Sigmoid colon (tissue), 7 donors: ENCODE results near the gene ADAM19. TPM values are rescaled to one million over a fixed set of nuclear protein-coding genes. Genes with fewer than 3 reads are reported as not detected.

Source experiments
- DNase-seq: peaks from one replicate; pipeline ENCODE4 v3.0.0-alpha.2; 2019
- H3K27ac ChIP-seq, 4 donors: fragments of 200-600 bp; sonication (generic); one replicate each; pipeline ENCODE4 v1.5.1; 2016 to 2019; ENCODE audit warnings: mild to moderate bottlenecking in 1 of 4
- H3K27me3 ChIP-seq, 3 donors: fragments of 200-600 bp; sonication (generic); one replicate each; pipeline ENCODE4 v1.5.1; 2019; ENCODE audit warnings: mild to moderate bottlenecking in 1 of 3
- H3K36me3 ChIP-seq, 4 donors: fragments of 200-600 bp; sonication (generic); one replicate each; pipeline ENCODE4 v1.5.1; 2016 to 2019
- H3K4me1 ChIP-seq, 4 donors: fragments of 200-600 bp; sonication (generic); one replicate each; pipeline ENCODE4 v1.5.1; 2017 to 2019
- H3K4me3 ChIP-seq, 4 donors: fragments of 200-600 bp; sonication (generic); one replicate each; pipeline ENCODE4 v1.5.1; 2017 to 2019; ENCODE audit warnings: mild to moderate bottlenecking in 2 of 4, moderate library complexity in 1 of 4
- H3K9me3 ChIP-seq, 4 donors: fragments of 200-600 bp in 3 of 4; sonication (generic) in 3 of 4; one replicate each; pipeline versions ENCODE4 v1.5.1 to v1.6.1; 2013 to 2019
- EP300 ChIP-seq, 4 donors: sonication (generic); formaldehyde crosslinking; IDR thresholded peaks; one replicate each; pipeline ENCODE4 v1.6.1; 2017; ENCODE audit warnings: antibody characterized with exemption in 4 of 4
- POLR2A ChIP-seq, 2 donors: fragments of 450-650 bp; IDR thresholded peaks; one replicate each; pipeline ENCODE4 v1.6.1; 2016; ENCODE audit warnings: antibody characterized with exemption in 2 of 2, mild to moderate bottlenecking in 2 of 2, moderate library complexity in 2 of 2
- POLR2AphosphoS5 ChIP-seq, 4 donors: sonication (generic); formaldehyde crosslinking; IDR thresholded peaks; one replicate each; pipeline ENCODE4 v1.6.1; 2017; ENCODE audit warnings: antibody characterized with exemption in 4 of 4
- WGBS, 2 donors: extraction: QIAGEN DNeasy Blood & Tissue Kit; methylation state at CpG; one replicate each; pipeline ENCODE4 v1.1.7; 2013; 5-methylcytosine and 5-hydroxymethylcytosine counted together
- intact Hi-C: fragments of 100-400 bp; cut with DNase I; formaldehyde crosslinking; loops from one replicate; pipeline ENCODE4 v1.15.1; 2023
- polyA plus RNA-seq, 3 donors: library from polyadenylated mRNA; stranded (reverse); fragments of 200-250 nt; gene quantifications; one replicate each; pipeline ENCODE4 v1.2.3, GENCODE V29; 2013
- total RNA-seq, 4 donors: library from RNA; depleted of rRNA; stranded (reverse); fragments of >200 nt; gene quantifications; one replicate each; pipeline ENCODE4 v1.1.0, GENCODE V29; 2016
- TF ChIP-seq, protein P1 (sequence below), 4 experiments: fragments of 450-650 bp in 3 of 4; fragments of 200-600 bp in 1 of 4; IDR thresholded peaks; one replicate each; pipeline ENCODE4 v1.5.1; 2016 to 2019; ENCODE audit warnings: antibody characterized with exemption in 4 of 4, mild to moderate bottlenecking in 3 of 4, moderate library complexity in 2 of 4
- donor health status: healthy with polysubstance abuse.
- donor health status: Bipolar disorder and iron deficiency.
- donor health status: healthy.

ADAM19 gene
- total and polyA plus RNA-seq, 7 donors, result 1.2 to 53.2 (median 18.8) TPM

DNA sequence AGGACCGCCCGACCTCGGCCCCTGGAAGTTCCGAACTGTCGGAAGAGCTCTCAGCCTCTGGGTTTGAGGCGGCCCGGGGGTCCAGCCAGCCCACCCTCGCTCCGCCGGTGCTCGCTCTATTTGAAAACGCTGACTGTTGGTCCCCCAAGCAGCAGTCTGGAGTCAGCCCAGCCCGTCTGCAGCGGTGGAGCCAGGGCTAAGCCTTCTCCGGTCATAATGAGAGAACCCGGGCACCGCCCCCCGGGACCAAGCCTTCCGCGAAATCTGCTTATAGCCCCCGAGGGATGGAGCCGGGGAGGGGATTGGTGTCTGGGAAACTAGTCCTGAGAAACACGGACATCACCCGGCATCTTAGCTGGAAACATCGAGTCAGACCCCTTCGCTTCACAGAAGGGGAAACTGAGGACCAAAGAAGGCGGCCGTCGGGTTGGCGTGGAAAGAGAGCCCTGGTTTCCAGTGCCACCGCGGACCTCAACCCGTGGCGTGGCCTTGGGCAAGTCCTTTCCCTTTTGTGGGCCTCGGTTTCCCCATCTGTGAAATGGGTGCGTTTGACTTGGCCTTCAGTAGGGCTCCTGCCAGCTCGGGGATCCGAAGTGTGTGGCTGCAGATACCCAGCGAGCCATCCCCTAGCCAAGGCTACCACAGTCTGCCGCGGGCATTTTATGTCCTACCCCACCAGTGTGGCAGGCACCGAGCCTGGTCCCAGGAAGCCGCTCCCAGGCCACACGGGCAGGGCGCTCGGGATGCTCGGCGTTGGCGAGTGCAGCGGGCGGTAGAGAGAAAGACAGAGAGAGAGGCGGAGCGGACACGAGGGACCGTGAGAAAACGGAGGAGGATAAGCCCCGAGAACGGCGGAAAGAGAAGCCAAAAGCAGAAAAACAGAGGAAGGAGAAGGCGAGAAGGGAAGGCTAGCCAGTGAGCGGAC, 857 bp downstream of the ADAM19 start:
- Histone ChIP-seq H3K36me3 (peaks cover 0 to 15% (median 2%) of the 10 kb centered on the region in 4 donors), H3K4me3 (peak overlapping the region; percentile 77 to 89 (median 79)), H3K9me3 (no peaks in the 10 kb centered on the region), H3K4me1 (peaks cover 0 to 53% (median 38%) of the 10 kb centered on the region in 4 donors), H3K27ac (peak overlapping the region; percentile 91 to 95 (median 94)), H3K27me3 (no peaks in the 10 kb centered on the region)
- DNase-seq, result peak; percentile 76
- 11 to 23% methylated on average over 61 of the region's 61 CpGs for WGBS, 2 donors
- peak in 1 of 4 donors; percentile 52 for TF ChIP-seq POLR2AphosphoS5 (IDR thresholded peaks at IDR 0.05)
- TF ChIP-seq, protein P1, sequence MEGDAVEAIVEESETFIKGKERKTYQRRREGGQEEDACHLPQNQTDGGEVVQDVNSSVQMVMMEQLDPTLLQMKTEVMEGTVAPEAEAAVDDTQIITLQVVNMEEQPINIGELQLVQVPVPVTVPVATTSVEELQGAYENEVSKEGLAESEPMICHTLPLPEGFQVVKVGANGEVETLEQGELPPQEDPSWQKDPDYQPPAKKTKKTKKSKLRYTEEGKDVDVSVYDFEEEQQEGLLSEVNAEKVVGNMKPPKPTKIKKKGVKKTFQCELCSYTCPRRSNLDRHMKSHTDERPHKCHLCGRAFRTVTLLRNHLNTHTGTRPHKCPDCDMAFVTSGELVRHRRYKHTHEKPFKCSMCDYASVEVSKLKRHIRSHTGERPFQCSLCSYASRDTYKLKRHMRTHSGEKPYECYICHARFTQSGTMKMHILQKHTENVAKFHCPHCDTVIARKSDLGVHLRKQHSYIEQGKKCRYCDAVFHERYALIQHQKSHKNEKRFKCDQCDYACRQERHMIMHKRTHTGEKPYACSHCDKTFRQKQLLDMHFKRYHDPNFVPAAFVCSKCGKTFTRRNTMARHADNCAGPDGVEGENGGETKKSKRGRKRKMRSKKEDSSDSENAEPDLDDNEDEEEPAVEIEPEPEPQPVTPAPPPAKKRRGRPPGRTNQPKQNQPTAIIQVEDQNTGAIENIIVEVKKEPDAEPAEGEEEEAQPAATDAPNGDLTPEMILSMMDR (IDR thresholded peaks at IDR 0.05), result no peak
- intact Hi-C loops, result loop anchor here (2.0 to 5.0 kb wide), 6 partner anchors 58 to 207 kb away; partner anchors contain the start of gene C5orf52

- Histone ChIP-seq H3K27me3 (no peaks in the 10 kb centered on the region), H3K4me1 (peaks cover 0 to 76% (median 45%) of the 10 kb centered on the region in 4 donors), H3K4me3 (peak overlapping the region in 2 of 4 donors; percentile 1 to 12), H3K36me3 (peaks cover 0 to 46% (median 4%) of the 10 kb centered on the region in 4 donors), H3K9me3 (no peaks in the 10 kb centered on the region), H3K27ac (peak overlapping the region; percentile 91 to 95 (median 94))
- 29 to 51% methylated on average over 6 of the region's 6 CpGs for WGBS, 2 donors
- TF ChIP-seq POLR2A (IDR thresholded peaks at IDR 0.05) (no peak), POLR2AphosphoS5 (IDR thresholded peaks at IDR 0.05) (peak in 2 of 4 donors; percentile 20 to 29)
- intact Hi-C loops, result loop anchor here (5.0 kb wide), 2 partner anchors 119 to 139 kb away; no protein-coding TSS in a partner anchor
- no peak for DNase-seq
Measured at GRCh38 chr5:157571357-157571827, 4.2 kb downstream of the ADAM19 start.

- Histone ChIP-seq H3K27me3 (no peaks in the 10 kb centered on the region), H3K4me3 (no peak overlapping the region), H3K4me1 (peaks cover 0 to 81% (median 50%) of the 10 kb centered on the region in 4 donors), H3K36me3 (peaks cover 0 to 47% (median 4%) of the 10 kb centered on the region in 4 donors), H3K9me3 (no peaks in the 10 kb centered on the region), H3K27ac (peak overlapping the region; percentile 91 to 95 (median 94))
- intact Hi-C loops, result loop anchor here (5.0 kb wide), 2 partner anchors 118 to 138 kb away; no protein-coding TSS in a partner anchor
- 76 to 86% methylated on average over 2 of the region's 2 CpGs for WGBS, 2 donors
- no peak for TF ChIP-seq EP300 (IDR thresholded peaks at IDR 0.05)
- TF ChIP-seq, protein P1 (IDR thresholded peaks at IDR 0.05), result no peak
- TF ChIP-seq POLR2AphosphoS5 (IDR thresholded peaks at IDR 0.05), result no peak
- no peak for TF ChIP-seq POLR2A (IDR thresholded peaks at IDR 0.05)
- DNase-seq, result no peak
Measured at GRCh38 chr5:157570531-157571200, 4.9 kb downstream of the ADAM19 start.

DNA sequence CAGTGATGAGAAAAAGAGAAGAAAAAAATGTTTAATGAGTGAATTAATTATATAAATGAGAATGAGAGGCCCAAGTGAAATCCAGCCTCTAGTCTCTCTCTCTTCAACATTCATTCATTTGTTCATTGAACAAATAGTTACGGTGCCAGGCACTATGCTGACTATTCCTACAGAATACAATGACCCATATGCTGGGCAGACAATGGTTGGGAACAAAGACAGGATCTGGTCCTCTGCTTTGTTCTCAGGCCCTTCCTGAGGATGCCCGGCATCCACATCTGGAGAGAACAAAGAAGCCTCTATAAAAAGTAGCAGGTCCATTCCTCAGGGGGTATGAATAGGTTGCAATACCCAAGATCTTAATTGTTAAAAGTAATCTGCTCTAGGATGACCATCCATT, 6.9 kb downstream of the ADAM19 start:
- no peak for DNase-seq
- intact Hi-C loops, result no loop called here
- Histone ChIP-seq H3K27ac (peak overlapping the region in 3 of 4 donors; percentile 18 to 95 (median 93)), H3K4me3 (no peak overlapping the region), H3K27me3 (no peaks in the 10 kb centered on the region), H3K36me3 (peaks cover 0 to 47% (median 4%) of the 10 kb centered on the region in 4 donors), H3K9me3 (no peaks in the 10 kb centered on the region), H3K4me1 (peaks cover 0 to 91% (median 66%) of the 10 kb centered on the region in 4 donors)
- TF ChIP-seq EP300 (IDR thresholded peaks at IDR 0.05) (no peak), POLR2A (IDR thresholded peaks at IDR 0.05) (no peak)
- TF ChIP-seq, protein P1 (IDR thresholded peaks at IDR 0.05), result no peak
- 72 to 90% methylated on average over 2 of the region's 2 CpGs for WGBS, 2 donors
